Adrenal gland (tissue), 5 donors: ENCODE measurements around the gene TRIM46.

Experiments used
- POLR2A ChIP-seq, 2 donors: fragments of 450-650 bp; IDR thresholded peaks; one replicate each; pipeline ENCODE4 v1.6.1; 2017; ENCODE audit warnings: antibody characterized with exemption in 2 of 2, mild to moderate bottlenecking in 2 of 2, moderate library complexity in 1 of 2
- TF ChIP-seq, protein P1 (sequence below), 6 experiments: fragments of 450-650 bp in 4 of 6; fragments of 200-600 bp in 2 of 6; sonication (generic) in 1 of 6; IDR thresholded peaks; 1 replicate in 5 of 6; 2 replicates in 1 of 6; pipeline versions ENCODE4 v1.5.1 to v1.8.0; 2016 to 2021; ENCODE audit warnings: antibody characterized with exemption in 6 of 6, mild to moderate bottlenecking in 2 of 6, moderate library complexity in 1 of 6
- donor health status: DM: no; HTN: no; CAD: no.

DNA sequence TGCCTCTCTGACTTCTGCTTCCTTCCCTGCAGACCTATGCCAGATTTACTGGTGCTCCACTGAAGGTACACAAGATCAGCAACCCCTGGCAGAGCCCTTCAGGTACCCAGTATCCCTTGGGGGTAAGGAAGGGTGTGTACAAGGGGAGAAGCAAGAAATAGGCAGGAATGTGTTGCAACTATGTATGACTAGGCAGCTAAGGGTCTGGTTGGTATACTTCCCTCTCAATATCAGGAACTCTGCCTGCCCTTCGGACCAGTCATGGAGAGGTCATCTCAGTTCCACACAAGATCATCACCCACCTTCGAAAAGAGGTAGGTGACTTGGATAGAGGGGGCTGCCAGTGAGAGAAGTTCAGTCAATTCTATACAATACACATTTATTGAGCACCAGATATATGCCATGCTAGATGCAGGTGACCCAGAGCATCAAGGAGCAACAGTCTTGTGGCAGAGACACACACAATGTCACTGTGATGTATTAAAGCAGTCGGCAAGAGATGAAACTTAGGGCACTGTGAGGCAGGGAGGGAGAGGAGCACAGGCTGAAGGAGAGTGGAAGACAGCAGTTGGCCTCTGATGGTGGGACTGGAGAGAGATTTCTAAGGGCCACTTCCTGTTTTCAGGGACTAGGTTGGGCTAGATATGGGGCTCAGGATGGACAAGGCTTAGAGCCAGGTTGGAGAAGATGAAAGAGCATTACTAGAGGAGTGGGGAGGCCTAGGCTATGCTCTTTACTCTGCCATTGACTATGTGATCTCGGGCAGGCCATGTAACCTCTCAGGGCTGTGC is 36.9 kb downstream of the TRIM46 start:
- TF ChIP-seq, protein P1, sequence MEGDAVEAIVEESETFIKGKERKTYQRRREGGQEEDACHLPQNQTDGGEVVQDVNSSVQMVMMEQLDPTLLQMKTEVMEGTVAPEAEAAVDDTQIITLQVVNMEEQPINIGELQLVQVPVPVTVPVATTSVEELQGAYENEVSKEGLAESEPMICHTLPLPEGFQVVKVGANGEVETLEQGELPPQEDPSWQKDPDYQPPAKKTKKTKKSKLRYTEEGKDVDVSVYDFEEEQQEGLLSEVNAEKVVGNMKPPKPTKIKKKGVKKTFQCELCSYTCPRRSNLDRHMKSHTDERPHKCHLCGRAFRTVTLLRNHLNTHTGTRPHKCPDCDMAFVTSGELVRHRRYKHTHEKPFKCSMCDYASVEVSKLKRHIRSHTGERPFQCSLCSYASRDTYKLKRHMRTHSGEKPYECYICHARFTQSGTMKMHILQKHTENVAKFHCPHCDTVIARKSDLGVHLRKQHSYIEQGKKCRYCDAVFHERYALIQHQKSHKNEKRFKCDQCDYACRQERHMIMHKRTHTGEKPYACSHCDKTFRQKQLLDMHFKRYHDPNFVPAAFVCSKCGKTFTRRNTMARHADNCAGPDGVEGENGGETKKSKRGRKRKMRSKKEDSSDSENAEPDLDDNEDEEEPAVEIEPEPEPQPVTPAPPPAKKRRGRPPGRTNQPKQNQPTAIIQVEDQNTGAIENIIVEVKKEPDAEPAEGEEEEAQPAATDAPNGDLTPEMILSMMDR (IDR thresholded peaks at IDR 0.05): no peak
- no peak for TF ChIP-seq POLR2A (IDR thresholded peaks at IDR 0.05)
